Lower leg skin (tissue), 3 donors: ENCODE measurements around the gene TAF1C.

Experiments used
- CTCF ChIP-seq, 3 donors: fragments of 450-650 bp; IDR thresholded peaks; one replicate each; pipeline ENCODE4 v1.5.1; 2016; ENCODE audit warnings: antibody characterized with exemption in 3 of 3, mild to moderate bottlenecking in 3 of 3, moderate library complexity in 2 of 3
- POLR2A ChIP-seq, 2 donors: fragments of 450-650 bp; IDR thresholded peaks; one replicate each; pipeline ENCODE4 v1.6.1; 2016 to 2017; ENCODE audit warnings: antibody characterized with exemption in 2 of 2, mild to moderate bottlenecking in 1 of 2, moderate library complexity in 1 of 2

DNA sequence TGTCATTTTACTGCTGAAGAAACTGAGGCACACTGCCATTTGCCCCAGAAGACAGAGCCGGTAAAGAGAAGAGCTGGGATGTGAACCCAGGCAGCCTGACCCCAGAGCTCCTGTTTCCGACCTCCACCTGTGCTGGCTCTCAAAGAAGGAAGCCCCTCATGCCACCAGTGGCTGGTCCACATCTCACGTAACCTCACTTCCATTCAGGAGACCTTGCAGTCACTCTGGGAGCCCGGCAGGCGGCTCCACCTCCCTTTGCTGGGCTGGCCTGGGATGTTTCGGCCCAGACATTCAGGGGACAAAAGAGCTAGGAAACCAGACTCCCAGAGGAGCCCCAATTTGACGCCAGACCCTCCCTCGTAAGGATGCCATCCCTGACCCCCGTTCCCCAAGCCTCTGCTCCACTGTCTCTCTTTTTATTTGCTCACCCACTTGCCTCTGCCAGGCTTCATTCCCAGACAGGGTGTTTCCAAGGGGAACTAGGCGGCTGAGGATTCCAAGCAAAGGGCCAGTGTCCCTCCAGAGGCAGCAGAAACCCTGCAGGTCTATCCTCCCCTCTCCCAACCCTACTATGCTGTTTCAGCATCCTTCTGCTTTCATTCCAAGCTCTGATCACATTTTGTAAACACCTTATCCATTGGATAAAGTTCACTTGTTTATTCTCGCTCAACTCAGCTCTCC lies 2.8 kb downstream of the TAF1C start:
- TF ChIP-seq CTCF (IDR thresholded peaks at IDR 0.05) (no peak), POLR2A (IDR thresholded peaks at IDR 0.05) (no peak)
